Uterus (tissue), 4 donors: ENCODE results near the gene TIMM23. TPM values are rescaled to one million over a fixed set of nuclear protein-coding genes. Genes with fewer than 3 reads are reported as not detected.

Experiments used
- DNase-seq, 2 donors: peaks; one replicate each; pipeline ENCODE4 v3.0.0-alpha.2; 2019 to 2020
- H3K27ac ChIP-seq, 2 donors: fragments of 200-600 bp; sonication (generic); 1 replicate in 1 of 2; 2 replicates in 1 of 2; pipeline ENCODE4 v1.5.1; 2016 to 2018
- H3K27me3 ChIP-seq, 2 donors: fragments of 200-600 bp; sonication (generic); one replicate each; pipeline ENCODE4 v1.5.1; 2018 to 2019; ENCODE audit warnings: control low read depth in 1 of 2
- H3K36me3 ChIP-seq, 2 donors: fragments of 200-600 bp; sonication (generic); one replicate each; pipeline ENCODE4 v1.5.1; 2019; ENCODE audit warnings: control low read depth in 1 of 2
- H3K4me1 ChIP-seq, 2 donors: fragments of 200-600 bp; sonication (generic); one replicate each; pipeline ENCODE4 v1.5.1; 2018 to 2019; ENCODE audit warnings: control low read depth in 1 of 2
- H3K4me3 ChIP-seq, 2 donors: fragments of 200-600 bp; sonication (generic); 1 replicate in 1 of 2; 2 replicates in 1 of 2; pipeline ENCODE4 v1.5.1; 2018 to 2019; ENCODE audit warnings: mild to moderate bottlenecking in 1 of 2
- H3K9me3 ChIP-seq, 2 donors: fragments of 200-600 bp; sonication (generic); one replicate each; pipeline ENCODE4 v1.5.1; 2019; ENCODE audit warnings: control low read depth in 1 of 2
- CTCF ChIP-seq, 4 experiments: fragments of 200-600 bp in 2 of 4; fragments of 450-650 bp in 2 of 4; sonication (generic) in 2 of 4; IDR thresholded peaks; one replicate each; pipeline ENCODE4 v1.5.1; 2016 to 2019; ENCODE audit warnings: antibody characterized with exemption in 4 of 4, mild to moderate bottlenecking in 2 of 4, moderate library complexity in 1 of 4
- POLR2A ChIP-seq, 2 donors: fragments of 450-650 bp; IDR thresholded peaks; one replicate each; pipeline ENCODE4 v1.6.1; 2016; ENCODE audit warnings: antibody characterized with exemption in 2 of 2, mild to moderate bottlenecking in 1 of 2, moderate library complexity in 1 of 2
- intact Hi-C: fragments of 100-400 bp; cut with DNase I; formaldehyde crosslinking; loops from one replicate; pipeline ENCODE4 v1.15.1; 2023; ENCODE audit warnings: low total_unique reads
- total RNA-seq, 4 donors: library from RNA; depleted of rRNA in 3 of 4; stranded (reverse); fragments of >200 nt in 3 of 4; gene quantifications; one replicate each; pipeline versions ENCODE4 v1.1.0 to v1.2.4, GENCODE V29; 2014 to 2023
- donor health status: DM: yes; HTN: yes; CAD: no.

TIMM23 gene
- total RNA-seq, 4 donors from 2014 or later = 33.1 to 61.0 (median 47.8) TPM

GRCh38 chr10:46002916-46003693 is 30.8 kb downstream of the TIMM23 start:
- TF ChIP-seq CTCF (IDR thresholded peaks at IDR 0.05) = no peak
- no peak for TF ChIP-seq POLR2A (IDR thresholded peaks at IDR 0.05)
- Histone ChIP-seq H3K4me3 (no peak overlapping the region), H3K4me1 (peaks cover 0 to 8% of the 10 kb centered on the region in 2 donors), H3K36me3 (no peaks in the 10 kb centered on the region), H3K27me3 (no peaks in the 10 kb centered on the region), H3K9me3 (no peaks in the 10 kb centered on the region), H3K27ac (no peak overlapping the region)
- intact Hi-C loops = no loop called here
- DNase-seq = no peak

DNA sequence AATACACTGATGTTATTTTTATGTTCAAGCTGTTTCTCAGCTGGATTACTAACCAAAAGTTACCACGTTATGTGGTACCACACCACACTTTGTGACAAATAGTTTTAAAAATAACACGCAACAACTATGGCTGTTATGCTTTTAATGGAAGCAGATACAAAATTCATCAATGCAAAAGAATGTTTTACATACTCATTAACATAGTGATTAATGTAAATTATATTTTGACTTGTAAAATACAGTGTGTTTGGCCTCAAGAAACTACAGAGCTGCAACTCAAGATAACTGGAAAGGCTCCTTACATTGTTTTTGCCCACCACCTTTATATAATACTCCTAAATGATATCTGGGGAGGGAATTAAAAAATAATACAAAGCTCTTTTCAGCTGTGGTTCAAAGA is 32.7 kb downstream of the TIMM23 start:
- TF ChIP-seq POLR2A (IDR thresholded peaks at IDR 0.05) (no peak), CTCF (IDR thresholded peaks at IDR 0.05) (no peak)
- H3K4me1 ChIP-seq = peaks cover 0 to 8% of the 10 kb centered on the region in 2 donors
- no peak overlapping the region for H3K4me3 ChIP-seq
- no peak overlapping the region for H3K27ac ChIP-seq
- no peaks in the 10 kb centered on the region for H3K27me3 ChIP-seq
- no peak for DNase-seq
- no peaks in the 10 kb centered on the region for H3K36me3 ChIP-seq
- intact Hi-C loops = no loop called here
- no peaks in the 10 kb centered on the region for H3K9me3 ChIP-seq

GRCh38 chr10:46005383-46005782 is 33.1 kb downstream of the TIMM23 start:
- Histone ChIP-seq H3K36me3 (no peaks in the 10 kb centered on the region), H3K27me3 (no peaks in the 10 kb centered on the region), H3K9me3 (no peaks in the 10 kb centered on the region), H3K27ac (no peak overlapping the region), H3K4me3 (no peak overlapping the region), H3K4me1 (peaks cover 0 to 8% of the 10 kb centered on the region in 2 donors)
- TF ChIP-seq POLR2A (IDR thresholded peaks at IDR 0.05) (no peak), CTCF (IDR thresholded peaks at IDR 0.05) (no peak)
- DNase-seq = no peak
- intact Hi-C loops = no loop called here

DNA sequence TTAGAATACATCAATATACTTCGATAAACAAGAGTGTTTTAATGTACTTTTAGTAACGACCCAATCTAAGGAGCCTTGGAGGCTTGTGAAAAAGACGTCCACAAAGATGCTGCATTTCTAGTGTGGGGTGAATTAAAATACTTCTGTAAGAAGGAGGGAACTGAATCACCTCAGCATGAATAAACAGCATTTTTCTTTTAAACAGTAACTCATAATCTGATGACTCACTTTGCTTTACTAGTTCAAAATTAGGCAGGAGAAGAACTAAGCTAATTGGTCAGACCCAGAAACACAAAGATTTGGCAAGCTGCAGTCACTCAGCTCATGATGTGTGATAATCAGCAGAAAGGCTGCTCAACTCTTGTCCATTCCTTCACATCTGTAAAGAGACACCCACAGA is 33.9 kb downstream of the TIMM23 start:
- H3K9me3 ChIP-seq = no peaks in the 10 kb centered on the region
- TF ChIP-seq CTCF (IDR thresholded peaks at IDR 0.05) (no peak), POLR2A (IDR thresholded peaks at IDR 0.05) (no peak)
- no peak overlapping the region for H3K4me3 ChIP-seq
- H3K4me1 ChIP-seq = peaks cover 0 to 8% of the 10 kb centered on the region in 2 donors
- intact Hi-C loops = no loop called here
- H3K36me3 ChIP-seq = no peaks in the 10 kb centered on the region
- H3K27ac ChIP-seq = peak overlapping the region in 1 of 2 donors; percentile 10
- DNase-seq = no peak
- no peaks in the 10 kb centered on the region for H3K27me3 ChIP-seq

DNA sequence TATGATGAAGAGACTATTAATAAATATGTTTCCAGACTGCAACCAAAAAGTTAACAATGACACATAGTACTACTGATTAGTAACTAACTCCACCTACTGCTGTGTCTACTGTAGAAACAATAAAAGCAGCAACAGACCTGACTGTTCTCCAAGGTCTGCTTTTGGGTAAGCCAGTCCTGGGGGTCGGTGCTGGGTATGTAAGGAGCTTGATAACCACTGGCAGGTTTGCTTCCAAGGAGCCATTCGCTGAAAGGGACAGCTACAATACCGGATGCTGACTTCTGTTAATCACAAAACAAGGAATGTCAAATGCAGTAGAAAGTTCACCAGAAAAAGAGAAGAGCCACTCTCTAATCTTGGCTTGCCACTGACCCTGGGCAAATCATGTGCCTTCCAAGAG is 40.5 kb downstream of the TIMM23 start:
- TF ChIP-seq POLR2A (IDR thresholded peaks at IDR 0.05) (no peak), CTCF (IDR thresholded peaks at IDR 0.05) (no peak)
- H3K4me1 ChIP-seq = no peaks in the 10 kb centered on the region
- no peak overlapping the region for H3K27ac ChIP-seq
- no peaks in the 10 kb centered on the region for H3K9me3 ChIP-seq
- intact Hi-C loops = no loop called here
- no peaks in the 10 kb centered on the region for H3K36me3 ChIP-seq
- no peak overlapping the region for H3K4me3 ChIP-seq
- H3K27me3 ChIP-seq = no peaks in the 10 kb centered on the region
- DNase-seq = no peak
